IPS-15b (cell line): Measurements from ENCODE around the gene GRIA4.
"Not testable (repeated sequence)": the region's sequence is repeated elsewhere in the genome, so short reads cannot be mapped to it uniquely, and the experiment has no call there.

ENCODE experiments used
- H3K27me3 ChIP-seq: one replicate; pipeline ENCODE4 v1.6.1; 2013; ENCODE audit warnings: low read length; ENCODE audit not compliant: control insufficient read depth, insufficient read depth
- H3K36me3 ChIP-seq: one replicate; pipeline ENCODE4 v1.6.1; 2013; ENCODE audit warnings: low read length; ENCODE audit not compliant: control insufficient read depth, insufficient read depth
- H3K4me1 ChIP-seq: one replicate; pipeline ENCODE4 v1.6.1; 2013; ENCODE audit warnings: mild to moderate bottlenecking, low read length; ENCODE audit not compliant: control insufficient read depth, insufficient read depth
- H3K4me3 ChIP-seq: one replicate; pipeline ENCODE4 v1.5.1; 2013; ENCODE audit warnings: low read depth, low read length
- H3K9ac ChIP-seq: one replicate; pipeline ENCODE4 v1.6.1; 2013; ENCODE audit warnings: low read depth, mild to moderate bottlenecking, low read length
- H3K9me3 ChIP-seq: one replicate; pipeline ENCODE4 v1.6.1; 2013; ENCODE audit warnings: mild to moderate bottlenecking, low read length; ENCODE audit not compliant: control insufficient read depth, insufficient read depth

Gene GRIA4

DNA sequence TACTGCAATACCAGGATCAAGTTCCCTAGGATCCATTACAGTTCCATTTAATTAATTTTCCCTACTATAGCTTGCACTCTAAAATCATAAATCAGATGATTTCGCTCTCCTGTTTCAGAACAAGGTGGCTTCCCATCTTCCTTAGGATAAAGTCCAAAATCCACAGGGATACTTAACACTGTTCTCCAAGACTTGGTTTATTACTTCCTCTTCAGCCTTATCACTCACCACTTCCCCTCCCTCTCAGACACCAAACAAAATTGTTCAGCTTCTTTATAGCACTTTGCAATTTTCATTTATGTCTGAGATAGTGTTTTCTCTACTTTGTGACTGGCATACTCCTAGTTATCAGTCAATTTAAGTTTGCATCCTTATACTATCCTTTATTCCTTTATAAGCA is 124.6 kb downstream of the GRIA4 start:
- no peaks in the 10 kb centered on the region for H3K36me3 ChIP-seq
- H3K9ac ChIP-seq, result no peak overlapping the region
- H3K4me1 ChIP-seq, result no peaks in the 10 kb centered on the region
- no peaks in the 10 kb centered on the region for H3K27me3 ChIP-seq
- H3K9me3 ChIP-seq, result no peaks in the 10 kb centered on the region
- H3K4me3 ChIP-seq, result no peak overlapping the region

DNA sequence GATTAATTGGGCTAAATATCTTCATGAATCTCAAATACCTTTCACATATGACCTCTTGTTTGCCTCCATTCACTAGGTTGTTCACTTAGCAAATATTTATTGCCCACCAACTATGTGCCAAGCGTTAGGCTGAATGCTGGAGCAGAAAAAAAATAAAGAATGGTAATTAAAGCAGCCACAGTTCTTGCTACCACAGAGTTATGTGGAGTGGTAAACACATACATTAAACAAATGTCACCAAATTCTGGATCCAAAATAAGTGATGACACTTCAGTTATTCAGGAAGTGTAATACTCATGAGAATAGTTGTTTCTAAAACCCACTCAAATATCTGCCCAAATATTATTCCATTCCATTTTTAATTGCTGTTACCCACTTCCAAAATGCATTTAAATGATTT is 128.4 kb downstream of the GRIA4 start:
- H3K4me1 ChIP-seq, result no peaks in the 10 kb centered on the region
- no peaks in the 10 kb centered on the region for H3K36me3 ChIP-seq
- no peaks in the 10 kb centered on the region for H3K27me3 ChIP-seq
- no peak overlapping the region for H3K9ac ChIP-seq
- no peaks in the 10 kb centered on the region for H3K9me3 ChIP-seq
- H3K4me3 ChIP-seq, result no peak overlapping the region

DNA sequence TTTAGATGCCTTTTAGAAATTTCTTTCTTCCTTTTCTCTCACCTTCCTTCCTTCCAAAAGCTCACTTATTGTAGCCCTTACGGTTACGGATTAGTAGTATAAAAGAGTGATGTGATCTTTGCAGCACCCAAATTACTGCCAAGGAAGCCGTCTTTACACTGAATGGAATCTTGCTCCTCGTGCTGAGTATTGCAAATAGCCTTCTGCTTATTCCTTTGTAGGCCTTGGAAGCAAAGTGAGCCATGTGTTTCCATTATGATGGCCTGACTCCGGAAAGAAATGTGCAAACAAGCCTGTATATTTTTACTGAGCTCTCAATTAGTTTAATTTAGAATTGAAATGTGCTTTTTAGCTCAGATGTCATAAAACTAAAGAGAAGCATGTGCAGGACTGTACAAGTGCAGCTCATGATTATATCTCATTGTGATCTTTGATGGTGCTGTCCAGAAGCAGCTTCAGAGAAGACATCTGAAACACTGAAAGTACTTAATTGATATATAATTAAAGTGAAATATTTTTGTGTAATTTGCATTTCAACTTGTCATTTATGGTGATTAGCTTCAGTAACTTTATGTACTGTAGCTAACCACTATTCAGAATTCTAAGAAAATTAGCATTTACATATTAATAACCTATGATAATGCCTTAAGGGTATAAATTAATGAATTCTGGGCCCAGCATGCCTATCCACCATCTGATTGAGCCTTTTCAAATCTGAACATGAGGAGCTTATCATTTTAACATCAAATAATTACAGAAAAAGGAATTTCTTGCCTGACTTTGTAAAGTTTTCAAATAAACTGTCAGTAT is 129.3 kb downstream of the GRIA4 start:
- Histone ChIP-seq H3K9ac (no peak overlapping the region), H3K4me1 (no peaks in the 10 kb centered on the region), H3K4me3 (no peak overlapping the region), H3K36me3 (no peaks in the 10 kb centered on the region), H3K9me3 (no peaks in the 10 kb centered on the region), H3K27me3 (no peaks in the 10 kb centered on the region)

DNA sequence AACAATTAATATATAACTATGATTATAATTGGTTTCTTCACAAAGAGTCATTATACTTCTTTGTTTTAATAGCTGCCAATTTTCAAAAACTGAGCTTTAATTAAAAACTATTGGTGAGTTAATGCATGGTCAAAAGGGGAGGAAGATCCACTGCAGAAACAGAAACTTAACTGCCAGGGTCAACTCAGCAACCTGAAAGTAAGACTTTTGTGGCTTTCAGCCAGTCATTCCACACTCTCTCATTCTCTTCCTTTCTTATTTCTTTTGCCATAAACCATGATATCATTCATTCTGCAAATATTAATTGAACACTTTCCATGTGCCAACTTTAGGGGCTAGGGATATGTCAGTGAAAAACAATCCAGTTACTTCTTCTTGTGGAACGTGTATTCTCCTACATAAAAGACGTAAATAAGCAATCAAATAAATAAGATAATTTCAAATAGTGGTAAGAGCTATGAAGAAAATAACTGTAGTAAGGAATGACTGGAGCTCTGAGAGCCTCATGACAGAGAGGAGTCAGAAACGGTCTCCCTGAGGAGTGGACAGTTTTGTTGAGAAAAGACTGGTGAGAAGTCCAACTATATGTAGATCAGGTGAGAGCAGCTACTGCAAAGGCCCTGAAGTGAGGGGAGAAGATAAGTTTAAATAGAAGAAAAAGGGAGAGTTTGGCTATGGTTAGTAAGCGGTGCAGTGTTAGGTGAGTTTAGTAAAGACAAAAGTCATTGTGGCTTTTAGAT is 130.5 kb downstream of the GRIA4 start:
- Histone ChIP-seq H3K4me3 (no peak overlapping the region), H3K36me3 (no peaks in the 10 kb centered on the region), H3K9me3 (no peaks in the 10 kb centered on the region), H3K9ac (no peak overlapping the region), H3K4me1 (no peaks in the 10 kb centered on the region), H3K27me3 (no peaks in the 10 kb centered on the region)

DNA sequence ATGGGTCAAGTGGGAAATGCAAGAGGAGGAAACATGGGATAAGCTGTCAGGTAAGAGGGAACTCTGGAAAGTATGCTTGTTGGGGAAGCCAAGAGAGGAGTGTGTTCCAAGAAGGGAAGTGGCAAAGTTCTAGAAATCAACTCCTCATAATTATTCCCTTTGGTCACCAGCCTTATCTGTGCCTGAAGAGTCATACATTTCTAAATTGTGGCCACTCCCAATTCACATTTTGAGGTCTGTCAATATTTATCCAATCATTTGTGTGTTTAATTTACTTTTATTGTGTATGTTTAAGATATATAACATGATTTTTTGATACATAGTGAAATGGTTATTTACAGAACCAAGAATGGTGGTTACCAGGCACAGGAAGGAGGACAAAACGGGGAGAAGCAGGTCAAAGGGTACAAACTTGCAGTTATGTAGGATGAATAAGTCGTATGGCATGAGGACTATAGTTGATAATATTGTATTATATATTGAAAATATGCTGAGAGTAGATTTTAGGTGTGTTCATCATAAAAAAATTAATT is 131.7 kb downstream of the GRIA4 start:
- Histone ChIP-seq H3K4me1 (no peaks in the 10 kb centered on the region), H3K4me3 (no peak overlapping the region), H3K9ac (no peak overlapping the region), H3K36me3 (no peaks in the 10 kb centered on the region), H3K27me3 (no peaks in the 10 kb centered on the region), H3K9me3 (no peaks in the 10 kb centered on the region)

DNA sequence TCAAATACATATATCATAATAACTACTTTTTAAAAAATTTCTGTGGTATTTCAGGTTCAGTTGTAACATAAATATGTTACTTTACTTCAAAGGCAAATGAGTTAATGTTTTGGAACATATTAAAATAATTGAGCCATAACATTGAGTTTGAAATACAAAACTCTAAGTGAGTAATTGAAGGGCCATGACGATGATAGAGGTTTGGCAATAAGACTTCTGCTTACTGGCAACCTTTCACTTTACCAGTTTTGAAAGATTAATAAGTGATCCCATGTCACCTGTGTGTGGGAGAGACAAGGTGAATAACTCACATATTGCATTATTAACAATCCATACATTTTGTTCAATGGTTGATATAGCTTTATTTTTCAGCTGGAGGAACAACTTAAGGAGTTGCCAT is 144.4 kb downstream of the GRIA4 start:
- no peak overlapping the region for H3K4me3 ChIP-seq
- H3K36me3 ChIP-seq, result no peaks in the 10 kb centered on the region
- no peak overlapping the region for H3K9ac ChIP-seq
- H3K27me3 ChIP-seq, result no peaks in the 10 kb centered on the region
- no peaks in the 10 kb centered on the region for H3K4me1 ChIP-seq
- H3K9me3 ChIP-seq, result no peaks in the 10 kb centered on the region

DNA sequence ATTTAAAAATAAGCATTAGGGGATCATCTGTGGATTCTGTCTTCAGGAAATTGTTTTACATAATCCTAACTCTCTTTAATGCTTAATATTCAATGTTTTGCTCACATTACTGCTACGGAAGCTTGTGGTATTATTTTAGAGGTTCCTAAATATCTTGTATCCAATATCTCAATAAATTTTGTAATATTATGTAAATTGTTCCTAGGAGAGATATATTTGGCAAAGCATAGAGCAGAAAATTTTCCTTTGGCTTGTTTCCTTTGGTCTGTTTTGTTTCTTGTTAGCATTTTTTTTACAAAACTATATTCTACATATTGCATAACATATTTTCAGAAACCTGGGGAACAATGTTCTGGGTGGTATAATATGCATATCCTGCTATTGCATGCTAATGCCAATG is 144.8 kb downstream of the GRIA4 start:
- H3K27me3 ChIP-seq, result no peaks in the 10 kb centered on the region
- no peaks in the 10 kb centered on the region for H3K9me3 ChIP-seq
- no peak overlapping the region for H3K4me3 ChIP-seq
- H3K36me3 ChIP-seq, result no peaks in the 10 kb centered on the region
- no peaks in the 10 kb centered on the region for H3K4me1 ChIP-seq
- no peak overlapping the region for H3K9ac ChIP-seq

DNA sequence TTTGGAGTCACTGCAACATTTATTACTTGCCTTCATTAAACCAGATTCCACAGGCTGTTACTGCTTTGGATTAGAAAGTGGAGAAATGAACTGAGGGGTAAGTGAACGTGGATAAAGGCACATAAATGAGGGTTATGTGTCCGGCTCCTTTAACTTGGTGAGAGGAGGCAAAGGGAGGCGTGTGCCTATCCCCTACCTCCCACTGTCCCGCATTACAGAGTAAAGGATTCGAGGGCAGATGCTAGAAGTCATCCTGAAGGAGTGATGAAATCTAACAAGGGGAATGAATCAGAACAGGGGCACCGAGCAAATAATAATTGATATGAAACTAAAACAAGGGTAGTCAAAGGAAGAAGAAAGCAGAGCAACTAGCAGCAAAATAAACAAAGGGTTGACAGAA is 147.2 kb downstream of the GRIA4 start:
- H3K27me3 ChIP-seq, result no peaks in the 10 kb centered on the region
- H3K4me3 ChIP-seq, result no peak overlapping the region
- no peaks in the 10 kb centered on the region for H3K36me3 ChIP-seq
- no peak overlapping the region for H3K9ac ChIP-seq
- no peaks in the 10 kb centered on the region for H3K9me3 ChIP-seq
- no peaks in the 10 kb centered on the region for H3K4me1 ChIP-seq

DNA sequence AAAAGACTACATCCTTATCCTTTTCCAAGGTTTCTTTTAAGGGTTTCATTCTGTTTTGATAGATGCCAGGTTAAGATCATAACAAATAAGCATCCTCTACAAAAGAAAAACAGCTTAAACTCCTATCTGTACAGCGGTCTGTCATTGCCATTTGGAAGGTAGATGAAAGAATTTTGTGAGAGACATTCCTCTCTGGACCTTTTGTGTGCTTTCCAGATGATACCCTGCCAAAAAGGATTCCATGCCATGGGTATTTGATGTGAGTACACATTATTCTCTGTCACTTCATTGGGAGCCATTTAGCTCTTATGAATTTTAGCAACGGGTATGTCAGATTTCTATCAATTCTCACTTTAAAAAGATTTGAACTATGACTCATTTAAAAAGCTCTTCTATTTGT is 153.7 kb downstream of the GRIA4 start:
- Histone ChIP-seq H3K36me3 (no peaks in the 10 kb centered on the region), H3K27me3 (no peaks in the 10 kb centered on the region), H3K4me3 (no peak overlapping the region), H3K9me3 (no peaks in the 10 kb centered on the region), H3K4me1 (no peaks in the 10 kb centered on the region), H3K9ac (no peak overlapping the region)

DNA sequence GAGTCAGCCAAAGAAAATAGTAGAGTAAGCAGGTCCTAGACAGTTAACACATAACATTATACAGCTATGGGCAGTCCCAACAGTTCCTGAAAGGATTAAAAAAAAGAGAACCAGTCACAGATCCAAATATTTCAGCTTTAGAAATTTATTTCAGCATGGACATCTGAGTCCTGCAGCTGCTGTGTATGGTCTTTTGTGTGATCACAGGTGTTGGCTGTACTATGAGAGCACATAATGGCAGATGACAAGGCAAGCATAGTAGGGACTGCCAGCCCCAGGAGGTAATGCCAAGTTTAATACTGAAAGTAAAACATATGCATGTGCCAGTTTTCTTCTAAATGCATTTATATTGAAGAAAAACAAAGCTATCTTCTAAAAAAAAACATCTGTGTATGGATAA is 158.1 kb downstream of the GRIA4 start:
- no peaks in the 10 kb centered on the region for H3K27me3 ChIP-seq
- no peaks in the 10 kb centered on the region for H3K9me3 ChIP-seq
- H3K4me1 ChIP-seq, result no peaks in the 10 kb centered on the region
- H3K36me3 ChIP-seq, result no peaks in the 10 kb centered on the region
- no peak overlapping the region for H3K4me3 ChIP-seq
- no peak overlapping the region for H3K9ac ChIP-seq

DNA sequence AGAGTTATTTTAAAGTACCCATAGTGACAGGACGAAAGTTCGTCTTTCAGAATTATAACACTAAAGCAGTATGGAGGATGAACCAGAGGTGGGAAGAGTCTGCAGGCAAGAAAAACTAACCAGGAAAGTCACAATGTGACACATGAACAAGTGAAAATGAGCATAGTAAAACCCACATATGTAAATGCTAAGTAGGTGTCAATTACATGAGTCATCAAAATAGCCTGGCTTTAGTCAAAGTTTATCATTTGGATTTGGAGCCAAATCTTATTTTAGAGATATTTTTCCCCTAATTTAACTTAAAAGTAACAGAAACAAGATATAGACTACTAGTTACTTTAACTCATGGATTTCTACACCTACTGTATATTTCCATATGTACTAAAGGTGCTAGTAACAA is 159.8 kb downstream of the GRIA4 start:
- no peaks in the 10 kb centered on the region for H3K9me3 ChIP-seq
- no peaks in the 10 kb centered on the region for H3K4me1 ChIP-seq
- no peaks in the 10 kb centered on the region for H3K36me3 ChIP-seq
- no peaks in the 10 kb centered on the region for H3K27me3 ChIP-seq
- H3K9ac ChIP-seq, result no peak overlapping the region
- no peak overlapping the region for H3K4me3 ChIP-seq

DNA sequence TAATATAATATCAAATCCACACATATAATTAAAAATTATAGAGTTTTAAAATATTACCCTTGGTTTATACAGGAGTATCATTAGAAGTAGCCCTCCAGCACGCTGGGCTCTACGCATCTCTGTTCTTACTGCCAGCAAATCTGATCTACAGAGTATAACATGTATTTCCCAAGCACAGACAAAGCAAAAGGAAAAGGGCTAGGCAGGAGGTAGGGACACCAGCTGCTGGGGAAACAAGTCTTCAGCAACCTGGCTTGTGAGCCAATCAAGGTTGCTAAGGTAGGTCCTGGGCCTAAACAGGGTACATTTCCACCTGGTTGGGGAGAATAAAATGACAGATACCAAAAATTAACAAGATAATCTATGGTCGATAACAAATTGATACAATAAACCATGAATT is 163.6 kb downstream of the GRIA4 start:
- not testable (repeated sequence) for H3K9ac ChIP-seq, H3K36me3 ChIP-seq, H3K9me3 ChIP-seq, H3K4me1 ChIP-seq, H3K4me3 ChIP-seq, H3K27me3 ChIP-seq
